Measurements from ENCODE around the gene SLC28A1. TPM values are rescaled to one million over a fixed set of nuclear protein-coding genes. Genes with fewer than 3 reads are reported as not detected.

SLC28A1 gene
- total and polyA plus RNA-seq, 2 of the 4 experiments (the other 2 are of a cell fraction), result not detected

- Histone ChIP-seq H3K23ac (ENCODE audit: low read depth, low read length) (no peak overlapping the region), H3K9me1 (ENCODE audit: insufficient read depth, low read length) (no peaks in the 10 kb centered on the region), H3K4me2 (ENCODE audit: low read depth, low read length) (no peak overlapping the region), H2AK5ac (ENCODE audit: low read depth, low read length) (no peak overlapping the region), H3K4ac (ENCODE audit: low read depth, low read length) (no peak overlapping the region), H4K91ac (ENCODE audit: insufficient read depth, low read depth, low read length) (no peak overlapping the region), H4K8ac (ENCODE audit: low read depth in 2 of 2, low read length in 2 of 2) (no peak overlapping the region), H3K27ac (ENCODE audit: insufficient read depth, low read length) (no peak overlapping the region), H3K79me1 (ENCODE audit: low read depth in 1 of 2, low read length in 2 of 2) (no peaks in the 10 kb centered on the region), H4K20me1 (ENCODE audit: insufficient read depth, low read length) (no peaks in the 10 kb centered on the region), H2BK20ac (ENCODE audit: low read depth, low read length) (no peak overlapping the region), H3K9ac (ENCODE audit: low read depth, low read length) (no peak overlapping the region), H2AK9ac (replicated peaks; ENCODE audit: low read depth, low read length, poor library complexity) (no peak overlapping the region), H2AFZ (replicated peaks; ENCODE audit: low read length, poor library complexity) (no peak overlapping the region), H3K18ac (ENCODE audit: low read depth, low read length) (no peak overlapping the region), H4K5ac (ENCODE audit: low read depth, low read length) (no peak overlapping the region), H3K14ac (replicated peaks; ENCODE audit: low read depth, low read length) (no peak overlapping the region), H2BK120ac (ENCODE audit: low read depth, low read length) (no peak overlapping the region), H3K27me3 (ENCODE audit: control insufficient read depth, insufficient read depth, low read length) (peaks cover 29% of the 10 kb centered on the region), H3K4me3 (ENCODE audit: insufficient read depth, low read depth, low read length) (no peak overlapping the region), H3K4me1 (ENCODE audit: control insufficient read depth, insufficient read depth, low read length) (no peaks in the 10 kb centered on the region), H2BK15ac (ENCODE audit: low read depth, low read length) (no peak overlapping the region), H3K56ac (ENCODE audit: extremely low read depth, insufficient read depth, low read length) (no peak overlapping the region), H3K36me3 (ENCODE audit: control insufficient read depth, insufficient read depth, low read length) (no peaks in the 10 kb centered on the region), H2BK5ac (ENCODE audit: low read depth, low read length, poor library complexity, severe bottlenecking) (no peak overlapping the region), H3K9me3 (ENCODE audit: control insufficient read depth, insufficient read depth, low read length) (no peaks in the 10 kb centered on the region)
- dilution Hi-C loops (cut with HindIII; ENCODE audit: low sequenced_read_pairs, unreplicated experiment) (no loop called here), intact Hi-C loops (cut with micrococcal nuclease) (no loop called here), in situ Hi-C loops (cut with MboI; ENCODE audit: low sequenced_read_pairs) (no loop called here)
- no TSS peak for BruUV-seq (replicated peaks)
- POLR2A ChIA-PET (ENCODE audit: unreplicated experiment), result no interaction called here
- WGBS, 2 experiments (ENCODE audit: extremely low coverage in 2 of 2, insufficient read length in 1 of 2), result 60% methylated on average over 1 of the region's 5 CpGs; no CpG with 5 or more reads in 1 of the 2 experiments
- CTCF ChIA-PET, result no interaction called here
- ATAC-seq (ENCODE audit: low read depth) (no peak), DNase-seq (no peak)
- TF ChIP-seq USF2 (IDR thresholded peaks at IDR 0.05; ENCODE audit: low read depth, low read length) (no peak), POLR2A (IDR thresholded peaks at IDR 0.05; ENCODE audit: low read depth, low read length) (no peak), NFE2L2 (IDR thresholded peaks at IDR 0.05; ENCODE audit: low read depth, low read length) (no peak), RFX5 (IDR thresholded peaks at IDR 0.05; ENCODE audit: low read depth, low read length) (no peak), MAFK (IDR thresholded peaks at IDR 0.05; ENCODE audit: low read depth, low read length) (no peak), ELK1 (IDR thresholded peaks at IDR 0.05; ENCODE audit: borderline replicate concordance, low read depth, low read length) (no peak), CTCF (conservative IDR thresholded peaks at IDR 0.05; ENCODE audit: low read depth, low read length) (no peak), RAD21 (IDR thresholded peaks at IDR 0.05; ENCODE audit: low read length) (no peak), MXI1 (IDR thresholded peaks at IDR 0.05; ENCODE audit: borderline replicate concordance, low read depth, low read length) (no peak), RCOR1 (IDR thresholded peaks at IDR 0.05; ENCODE audit: insufficient replicate concordance, low read length) (no peak), FOS (IDR thresholded peaks at IDR 0.05; ENCODE audit: low read depth, low read length) (no peak), MAZ (IDR thresholded peaks at IDR 0.05; ENCODE audit: borderline replicate concordance, low read depth, low read length) (no peak), CHD1 (IDR thresholded peaks at IDR 0.05; ENCODE audit: low read depth, low read length) (no peak), SMC3 (IDR thresholded peaks at IDR 0.05; ENCODE audit: low read depth, low read length) (no peak), CEBPB (IDR thresholded peaks at IDR 0.05; ENCODE audit: low read depth, low read length) (no peak)
Measured at GRCh38 chr15:84874981-84875699, 9.3 kb upstream of the SLC28A1 start.
